AG08395 (cell line): Measurements from ENCODE around the gene C3orf80.
A peak's percentile ranks its signal among the peaks of the same experiment; 100 is the strongest.
"Not testable (repeated sequence)": the region's sequence is repeated elsewhere in the genome, so short reads cannot be mapped to it uniquely, and the experiment has no call there.

Experiments used
- DNase-seq: peaks from one replicate; pipeline ENCODE4 v3.0.0; 2012; ENCODE audit warnings: mixed read lengths, low spot score

The C3orf80 gene

GRCh38 chr3:160225176-160226025 is at the start of gene C3orf80:
C3orf80 (plus strand) TSS chr3:160225422; CDS start chr3:160225636, 214 bp downstream.
- peak; percentile 61 for DNase-seq

DNA sequence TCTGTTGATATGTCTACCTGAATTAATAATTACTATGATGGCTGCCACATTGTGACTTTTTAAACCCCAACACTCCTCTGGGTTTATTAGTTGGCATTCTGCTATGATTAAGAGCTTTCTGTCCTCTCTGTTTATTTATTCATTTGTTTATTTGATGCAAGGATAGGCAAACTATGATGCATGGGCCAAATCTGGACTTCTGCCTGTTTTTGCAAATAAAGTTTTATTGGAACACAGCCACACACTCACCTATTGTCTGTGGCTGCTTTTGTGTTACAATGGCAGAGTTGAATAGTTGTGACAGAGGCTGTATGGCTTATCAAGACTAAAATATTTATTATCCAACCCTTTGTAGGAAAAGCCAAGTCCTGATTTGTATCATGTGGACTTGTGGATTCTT is 48.3 kb upstream of the C3orf80 start:
- DNase-seq: no peak

GRCh38 chr3:160178661-160179060 is 46.6 kb upstream of the C3orf80 start:
- DNase-seq: not testable (repeated sequence)

DNA sequence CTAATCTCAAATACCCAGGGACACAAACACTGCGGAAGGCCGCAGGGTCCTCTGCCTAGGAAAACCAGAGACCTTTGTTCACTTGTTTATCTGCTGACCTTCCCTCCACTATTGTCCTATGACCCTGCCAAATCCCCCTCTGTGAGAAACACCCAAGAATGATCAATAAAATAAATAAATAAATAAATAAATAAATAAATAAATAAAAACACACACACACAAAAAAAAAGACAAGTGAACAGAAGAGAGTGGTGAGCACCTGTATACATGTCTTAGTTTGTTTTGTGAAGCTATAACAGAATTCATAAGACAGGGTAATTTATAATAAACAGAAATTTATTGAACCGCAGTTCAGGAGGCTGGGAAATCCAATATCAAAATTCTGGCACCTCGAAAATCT is 45.8 kb upstream of the C3orf80 start:
- not testable (repeated sequence) for DNase-seq

- no peak for DNase-seq
Observed at GRCh38 chr3:160179906-160180305, 45.3 kb upstream of the C3orf80 start.

DNA sequence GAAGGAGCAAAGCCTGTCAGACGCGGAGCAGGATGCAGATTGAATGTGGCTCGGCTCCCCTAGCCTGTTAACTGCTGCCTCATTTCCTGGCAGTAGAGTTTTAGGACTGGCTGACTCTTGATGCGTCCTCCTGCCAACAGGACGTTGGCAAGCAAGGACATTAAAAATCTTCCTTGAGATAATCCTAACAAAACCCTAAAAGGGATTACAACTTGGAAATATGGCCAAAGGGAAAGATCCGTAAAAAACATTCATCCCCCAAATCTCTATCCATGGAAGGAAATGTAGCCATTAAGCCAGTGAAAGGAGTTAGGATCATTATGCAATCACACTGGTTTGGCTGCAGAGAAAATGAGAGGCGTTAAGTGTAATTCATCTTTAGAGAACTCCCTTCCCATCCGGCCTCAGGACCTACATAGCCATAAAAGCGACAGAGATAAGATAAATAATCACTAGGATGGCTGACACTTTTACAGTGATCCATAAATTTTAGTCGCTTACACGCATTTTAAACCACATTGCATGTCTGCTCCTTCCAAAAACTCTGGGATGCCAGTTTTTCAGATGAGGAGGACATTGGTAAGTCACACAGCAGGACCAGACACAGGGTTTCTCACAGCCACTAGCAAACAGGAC is 44.5 kb upstream of the C3orf80 start:
- peak; percentile 75 for DNase-seq

DNA sequence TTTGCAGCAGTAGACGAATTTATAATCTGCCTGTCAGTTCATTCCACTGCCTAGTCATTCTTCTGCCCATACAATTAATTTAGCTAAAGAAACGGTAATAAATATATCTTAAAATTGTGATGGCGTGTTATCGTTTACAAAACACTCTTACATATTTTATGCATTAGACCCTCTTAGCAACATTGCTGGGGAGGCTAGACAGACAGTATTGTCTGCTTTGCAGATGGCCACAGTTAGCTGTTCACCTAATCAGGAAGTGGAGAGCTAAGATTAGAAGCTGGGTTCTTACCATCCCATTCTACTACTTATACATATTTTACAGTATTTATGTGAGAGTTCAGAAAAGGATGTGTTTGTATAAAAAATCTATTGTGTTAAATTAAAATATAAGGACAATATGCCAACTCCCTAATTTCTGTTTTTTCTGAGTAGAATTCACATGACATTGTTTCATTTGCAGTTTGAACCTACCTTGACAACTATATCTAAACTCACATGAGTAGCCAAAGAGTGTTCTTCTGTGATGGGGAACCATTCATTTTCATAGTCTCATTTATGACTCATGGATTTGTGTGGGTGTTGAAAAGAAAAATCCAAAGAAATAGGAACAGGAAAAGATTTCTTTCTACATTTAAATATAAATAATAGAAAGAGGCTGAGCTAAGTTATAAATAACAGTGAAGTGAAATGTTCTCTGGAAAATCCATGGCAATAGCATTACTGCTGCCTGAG is 41.7 kb upstream of the C3orf80 start:
- DNase-seq: no peak

- peak; percentile 58 for DNase-seq
Observed at GRCh38 chr3:160184655-160185054, 40.6 kb upstream of the C3orf80 start.

- DNase-seq: no peak
Observed at GRCh38 chr3:160185751-160186150, 39.5 kb upstream of the C3orf80 start.

GRCh38 chr3:160187288-160187687 is 37.9 kb upstream of the C3orf80 start:
- DNase-seq: no peak

- DNase-seq: no peak
Observed at GRCh38 chr3:160192310-160193029, 32.8 kb upstream of the C3orf80 start.

DNA sequence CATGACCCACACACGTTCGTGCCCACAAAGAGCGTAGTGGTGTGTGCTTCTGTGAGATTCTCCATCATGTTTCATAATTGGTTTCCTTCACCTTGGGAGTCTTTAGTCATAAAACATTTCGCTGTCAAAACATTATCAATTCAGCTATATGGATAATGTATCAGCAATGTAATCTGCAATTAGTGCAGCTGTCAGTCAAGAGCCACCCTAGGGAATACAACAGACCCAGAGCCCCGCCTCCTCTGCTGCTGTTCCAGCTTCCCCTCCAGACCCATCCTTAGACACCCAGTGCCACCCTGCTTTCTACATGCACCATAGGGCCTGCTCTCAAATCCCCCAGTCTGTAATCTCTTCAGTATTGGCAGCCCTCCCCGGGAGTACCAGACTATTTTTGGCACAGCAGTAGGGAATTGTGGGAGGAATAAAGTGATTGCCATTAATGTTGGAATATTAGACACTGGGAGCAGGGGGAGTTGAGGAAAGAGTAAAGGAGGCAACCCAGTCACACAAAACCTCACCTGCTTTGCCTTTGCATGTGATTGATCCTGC is 31.5 kb upstream of the C3orf80 start:
- no peak for DNase-seq

- DNase-seq: no peak
Observed at GRCh38 chr3:160194438-160194837, 30.8 kb upstream of the C3orf80 start.

DNA sequence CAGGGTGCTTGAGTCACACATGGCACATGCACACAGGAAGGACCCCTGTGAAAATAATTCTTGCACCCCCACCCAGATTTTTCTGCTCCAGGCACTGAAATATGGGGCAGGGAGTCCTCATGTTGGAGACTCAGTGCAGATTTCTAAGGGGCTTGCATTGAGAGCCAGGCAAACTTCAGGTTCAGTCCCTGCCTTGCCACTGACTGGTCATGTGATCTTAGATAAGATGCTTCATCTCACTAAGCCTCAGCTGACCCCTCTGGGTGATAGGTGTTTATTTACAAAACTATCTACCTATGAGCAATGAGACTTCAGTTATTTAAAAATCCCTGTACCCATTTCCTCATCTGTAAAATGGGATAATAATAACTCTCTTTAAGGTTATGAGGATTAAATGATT is 30.1 kb upstream of the C3orf80 start:
- no peak for DNase-seq

- DNase-seq: no peak
Observed at GRCh38 chr3:160196511-160197104, 28.6 kb upstream of the C3orf80 start.

DNA sequence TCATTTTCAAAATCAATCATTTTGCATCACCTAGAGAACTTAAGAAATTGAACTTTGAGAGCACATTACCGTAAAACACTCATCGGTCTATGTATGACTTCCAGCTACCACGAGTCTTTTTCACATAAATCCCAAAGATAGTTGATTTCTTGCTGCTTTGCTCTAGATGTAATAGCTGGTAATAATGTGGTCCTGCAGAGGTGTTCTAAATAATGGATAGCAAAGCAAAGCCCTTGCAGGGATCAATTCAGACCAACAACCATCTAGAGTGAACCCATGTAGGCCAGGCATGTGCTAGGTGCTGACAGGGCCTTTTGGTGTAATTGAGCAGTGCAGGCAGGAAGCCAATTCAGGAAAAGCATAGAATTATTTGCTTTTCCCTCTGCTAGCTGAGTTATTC is 26.1 kb upstream of the C3orf80 start:
- DNase-seq: no peak

DNA sequence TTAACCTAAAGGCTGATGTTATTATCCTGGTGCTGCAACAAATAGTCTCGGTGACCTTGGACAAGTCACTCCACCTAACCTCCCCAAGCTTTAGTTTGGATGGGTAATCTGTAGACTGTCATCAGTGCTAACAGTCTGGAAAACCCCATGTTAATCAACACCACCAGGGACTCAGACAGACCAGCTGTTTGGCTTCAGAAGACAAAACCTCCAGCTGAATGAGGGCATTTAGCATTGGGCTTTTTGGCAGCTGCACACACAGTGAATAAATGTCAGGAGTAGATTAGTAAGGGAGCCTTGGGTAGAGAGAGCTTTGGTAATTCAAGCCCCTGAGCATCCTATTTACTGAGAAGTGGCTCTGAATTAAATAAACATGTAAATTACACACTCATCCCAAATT is 24.9 kb upstream of the C3orf80 start:
- DNase-seq: no peak

DNA sequence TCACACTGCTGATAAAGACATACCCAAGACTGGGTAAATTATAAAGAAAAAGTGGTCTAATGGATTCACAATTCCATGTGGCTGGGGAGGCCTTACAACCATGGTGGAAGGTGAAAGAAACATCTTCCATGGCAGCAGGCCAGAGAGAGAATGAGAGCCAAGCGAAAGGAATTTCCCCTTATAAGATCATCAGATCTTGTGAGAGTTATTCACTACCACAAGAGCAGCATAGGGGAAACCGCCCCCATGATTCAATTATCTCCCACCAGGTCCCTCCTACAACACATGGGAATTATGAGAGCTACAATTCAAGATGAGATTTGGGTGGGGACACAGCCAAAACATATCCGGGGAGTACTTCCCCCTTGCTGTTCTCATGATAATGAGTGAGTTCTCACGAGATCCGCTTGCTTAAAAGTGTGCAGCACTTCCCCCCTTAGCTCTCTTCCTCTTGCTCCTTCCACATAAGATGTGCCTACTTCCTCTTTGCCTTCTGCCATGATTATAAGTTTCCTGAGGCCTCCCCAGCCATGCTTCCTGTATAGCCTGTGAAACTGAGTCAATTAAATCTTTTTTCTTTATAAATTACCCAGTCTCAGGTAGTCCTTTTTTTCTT is 20.7 kb upstream of the C3orf80 start:
- DNase-seq: not testable (repeated sequence)

GRCh38 chr3:160205606-160206005 is 19.6 kb upstream of the C3orf80 start:
- DNase-seq: no peak

DNA sequence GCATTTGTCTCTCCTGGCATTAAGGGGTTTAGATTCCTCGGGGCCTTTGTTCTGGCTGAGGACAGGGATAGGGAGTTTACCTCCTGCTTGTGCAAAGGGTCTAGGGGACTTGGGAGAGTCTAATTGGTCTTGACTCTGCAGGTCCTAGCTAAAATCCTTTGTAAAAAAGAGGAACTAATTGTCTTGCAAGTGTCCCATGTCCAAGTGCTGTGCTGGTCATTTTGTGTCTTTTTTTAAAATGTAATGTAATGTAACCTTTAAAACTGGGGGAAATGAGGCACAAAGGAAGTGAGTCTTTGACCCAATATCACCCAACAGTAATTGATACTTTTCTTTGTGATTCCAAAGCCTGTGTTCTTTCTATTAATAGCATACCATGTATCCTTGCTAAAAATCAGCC is 14.9 kb upstream of the C3orf80 start:
- DNase-seq: no peak

DNA sequence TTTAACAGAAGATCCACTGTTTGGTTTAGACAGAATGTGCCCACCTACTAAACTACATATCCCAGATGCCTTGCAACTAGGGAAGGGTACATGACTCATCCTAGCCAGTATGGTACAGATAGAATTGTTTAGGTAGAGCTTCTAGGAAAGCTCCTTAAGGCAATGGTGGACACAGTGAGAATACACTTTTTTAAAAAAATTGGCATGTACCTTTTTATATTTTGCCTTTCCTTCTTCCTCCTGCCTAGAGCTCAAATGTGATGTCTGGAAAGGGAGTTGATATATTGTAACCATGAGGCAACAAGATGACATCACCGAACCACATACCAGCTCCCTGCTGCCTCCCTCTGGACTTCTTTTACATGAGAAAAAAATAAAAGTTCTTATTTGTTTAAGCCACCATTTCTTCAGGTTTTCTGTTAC is 14.4 kb upstream of the C3orf80 start:
- peak; percentile 68 for DNase-seq
